GM12878 (cell line): ENCODE measurements around the gene CSK. TPM values are rescaled to one million over a fixed set of nuclear protein-coding genes. Genes with fewer than 3 reads are reported as not detected.

Source experiments
- BACH1 ChIP-seq: fragments of 450-650 bp; IDR thresholded peaks from 2 replicates; pipeline ENCODE4 v1.6.1; 2017; ENCODE audit warnings: mild to moderate bottlenecking, borderline replicate concordance
- EP300 ChIP-seq, 2 experiments: fragments of 150-350 bp in 1 of 2; IDR thresholded peaks; 2 replicates each; pipeline ENCODE4 v1.6.1; 2011 to 2012; ENCODE audit warnings: low read depth in 2 of 2, low read length in 2 of 2, borderline replicate concordance in 1 of 2, improper control_type of control experiment in 1 of 2, inconsistent platforms in 1 of 2; ENCODE audit not compliant: control insufficient read depth in 1 of 2
- FOS ChIP-seq: IDR thresholded peaks from 3 replicates; pipeline ENCODE4 v1.6.1; 2011; ENCODE audit warnings: borderline replicate concordance; ENCODE audit not compliant: insufficient read length; ENCODE audit errors: extremely low read depth
- HDGF ChIP-seq: fragments of 450-650 bp; IDR thresholded peaks from 2 replicates; pipeline ENCODE4 v1.6.1; 2016; ENCODE audit warnings: antibody characterized with exemption
- MEF2A ChIP-seq: IDR thresholded peaks from 2 replicates; pipeline ENCODE4 v1.6.1; 2011; ENCODE audit warnings: low read depth, mild to moderate bottlenecking, low read length, moderate library complexity; ENCODE audit not compliant: insufficient read depth
- NBN ChIP-seq: fragments of 450-650 bp; IDR thresholded peaks from 2 replicates; pipeline ENCODE4 v1.6.1; 2016
- NR2F1 ChIP-seq: fragments of 450-650 bp; conservative IDR thresholded peaks from 2 replicates; pipeline ENCODE4 v1.6.1; 2017; ENCODE audit warnings: mild to moderate bottlenecking
- PAX8 ChIP-seq: fragments of 450-650 bp; IDR thresholded peaks from 2 replicates; pipeline ENCODE4 v1.6.1; 2017; ENCODE audit warnings: mild to moderate bottlenecking, moderate library complexity
- POLR2A ChIP-seq: IDR thresholded peaks from 2 replicates; pipeline ENCODE4 v1.6.1; 2011; ENCODE audit warnings: low read depth, mild to moderate bottlenecking, low read length
- POU2F2 ChIP-seq: IDR thresholded peaks from 3 replicates; pipeline ENCODE4 v1.6.1; 2011; ENCODE audit warnings: low read depth, mild to moderate bottlenecking, low read length, borderline replicate concordance
- SIX5 ChIP-seq: IDR thresholded peaks from 2 replicates; pipeline ENCODE4 v1.6.1; 2011; ENCODE audit warnings: mild to moderate bottlenecking, low read depth, low read length, moderate library complexity; ENCODE audit not compliant: severe bottlenecking
- TARDBP ChIP-seq: IDR thresholded peaks from 2 replicates; pipeline ENCODE4 v1.6.1; 2016; ENCODE audit warnings: borderline replicate concordance
- WRNIP1 ChIP-seq: IDR thresholded peaks from 2 replicates; pipeline ENCODE4 v1.6.1; 2011; ENCODE audit warnings: low read depth, low read length, improper control_type of control experiment, borderline replicate concordance
- polyA plus RNA-seq, 11 experiments: library from polyadenylated mRNA; depleted of rRNA in 4 of 11; unstranded in 6 of 11; stranded (reverse) in 5 of 11; fragments of >200 nt; fragmentation: Nextera tagmentation in 4 of 11; fragmentation: Illumina TruSeq in 1 of 11; extraction: Ambion mirVana in 4 of 11; extraction: Trizol in 1 of 11; gene quantifications; 1 replicate in 1 of 11; 2 replicates in 10 of 11; pipeline versions ENCODE4 v1.2.1 to v1.2.3, GENCODE V29; 2011 to 2016; ENCODE audit warnings: inconsistent platforms in 2 of 11, missing spikeins in 2 of 11, low read depth in 1 of 11
- total RNA-seq, 4 experiments: library from RNA; depleted of rRNA in 3 of 4; stranded (reverse); fragments of >200 nt in 3 of 4; fragmentation: Illumina TruSeq in 1 of 4; extraction: Trizol in 1 of 4; gene quantifications; 2 replicates each; pipeline versions ENCODE4 v1.2.1 to v1.2.3, GENCODE V29; 2013 to 2021
- TF ChIP-seq, protein P1 (sequence below): fragments of 450-650 bp; IDR thresholded peaks from 2 replicates; pipeline ENCODE4 v1.6.1; 2017; ENCODE audit warnings: mild to moderate bottlenecking, moderate library complexity
- TF ChIP-seq, protein P2 (sequence below): fragments of 450-650 bp; formaldehyde crosslinking; IDR thresholded peaks from 2 replicates; pipeline ENCODE4 v1.4.0; 2022; ENCODE audit warnings: mild to moderate bottlenecking, moderate library complexity
- TF ChIP-seq, protein P3 (sequence below): IDR thresholded peaks from 2 replicates; pipeline ENCODE4 v1.6.1; 2011; ENCODE audit warnings: low read depth, low read length, improper control_type of control experiment, borderline replicate concordance
- TF ChIP-seq, protein P4 (sequence below): fragments of 450-650 bp; IDR thresholded peaks from 2 replicates; pipeline ENCODE4 v1.6.1; 2017; ENCODE audit warnings: antibody characterized with exemption, mild to moderate bottlenecking, moderate library complexity

The CSK gene
- total and polyA plus RNA-seq, 10 of the 15 experiments (the other 5 are each of a cell fraction or from before 2014, with no cell fraction given): 3.4 to 327 (median 75.8) TPM

DNA sequence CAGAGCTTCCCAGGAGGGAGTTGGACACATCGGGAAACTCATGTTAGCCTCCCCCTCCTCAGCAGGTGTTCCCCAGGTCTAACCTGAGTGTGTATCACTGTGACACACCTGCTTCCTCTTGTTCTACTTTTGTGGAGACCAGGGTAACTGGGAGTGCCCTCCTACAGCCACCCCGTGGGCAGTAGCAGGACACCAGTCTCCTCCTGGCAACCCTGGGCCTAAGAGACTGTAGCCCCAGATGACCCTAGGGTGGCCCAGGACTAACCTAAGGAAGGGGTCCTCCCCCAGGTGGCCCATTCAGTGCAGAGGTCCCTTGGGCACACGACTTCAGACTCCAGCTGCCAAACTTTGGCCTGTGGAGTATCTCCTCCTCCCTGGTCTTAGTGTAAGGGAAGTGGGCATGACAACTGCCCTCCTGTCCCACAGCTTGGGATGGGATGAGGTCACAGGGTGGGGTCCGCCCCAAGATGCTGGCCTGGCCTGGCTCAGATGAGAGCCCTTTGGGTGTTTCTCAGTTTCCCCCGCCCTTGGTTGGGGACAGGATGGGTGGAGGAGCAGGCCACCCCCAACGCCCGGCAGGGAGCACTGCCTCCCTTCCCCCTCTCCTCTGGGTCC lies 4.8 kb downstream of the CSK start (continued):
- TF ChIP-seq, protein P1, sequence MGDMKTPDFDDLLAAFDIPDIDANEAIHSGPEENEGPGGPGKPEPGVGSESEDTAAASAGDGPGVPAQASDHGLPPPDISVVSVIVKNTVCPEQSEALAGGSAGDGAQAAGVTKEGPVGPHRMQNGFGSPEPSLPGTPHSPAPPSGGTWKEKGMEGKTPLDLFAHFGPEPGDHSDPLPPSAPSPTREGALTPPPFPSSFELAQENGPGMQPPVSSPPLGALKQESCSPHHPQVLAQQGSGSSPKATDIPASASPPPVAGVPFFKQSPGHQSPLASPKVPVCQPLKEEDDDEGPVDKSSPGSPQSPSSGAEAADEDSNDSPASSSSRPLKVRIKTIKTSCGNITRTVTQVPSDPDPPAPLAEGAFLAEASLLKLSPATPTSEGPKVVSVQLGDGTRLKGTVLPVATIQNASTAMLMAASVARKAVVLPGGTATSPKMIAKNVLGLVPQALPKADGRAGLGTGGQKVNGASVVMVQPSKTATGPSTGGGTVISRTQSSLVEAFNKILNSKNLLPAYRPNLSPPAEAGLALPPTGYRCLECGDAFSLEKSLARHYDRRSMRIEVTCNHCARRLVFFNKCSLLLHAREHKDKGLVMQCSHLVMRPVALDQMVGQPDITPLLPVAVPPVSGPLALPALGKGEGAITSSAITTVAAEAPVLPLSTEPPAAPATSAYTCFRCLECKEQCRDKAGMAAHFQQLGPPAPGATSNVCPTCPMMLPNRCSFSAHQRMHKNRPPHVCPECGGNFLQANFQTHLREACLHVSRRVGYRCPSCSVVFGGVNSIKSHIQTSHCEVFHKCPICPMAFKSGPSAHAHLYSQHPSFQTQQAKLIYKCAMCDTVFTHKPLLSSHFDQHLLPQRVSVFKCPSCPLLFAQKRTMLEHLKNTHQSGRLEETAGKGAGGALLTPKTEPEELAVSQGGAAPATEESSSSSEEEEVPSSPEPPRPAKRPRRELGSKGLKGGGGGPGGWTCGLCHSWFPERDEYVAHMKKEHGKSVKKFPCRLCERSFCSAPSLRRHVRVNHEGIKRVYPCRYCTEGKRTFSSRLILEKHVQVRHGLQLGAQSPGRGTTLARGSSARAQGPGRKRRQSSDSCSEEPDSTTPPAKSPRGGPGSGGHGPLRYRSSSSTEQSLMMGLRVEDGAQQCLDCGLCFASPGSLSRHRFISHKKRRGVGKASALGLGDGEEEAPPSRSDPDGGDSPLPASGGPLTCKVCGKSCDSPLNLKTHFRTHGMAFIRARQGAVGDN: peak; percentile 0; the same call in 1 of the 2 replicates
- TF ChIP-seq POU2F2: peak; percentile 31; the same call in 1 of the 3 replicates
- TF ChIP-seq POLR2A: peak; percentile 19; the same call in 1 of the 2 replicates
- TF ChIP-seq BACH1: no peak
- no peak for TF ChIP-seq EP300 (IDR thresholded peaks at IDR 0.05; ENCODE audit: borderline replicate concordance in 1 of 2, control insufficient read depth in 1 of 2, low read depth in 2 of 2, low read length in 2 of 2)
- TF ChIP-seq NR2F1: no peak
- no peak for TF ChIP-seq FOS
- TF ChIP-seq TARDBP: no peak
- TF ChIP-seq, protein P2, sequence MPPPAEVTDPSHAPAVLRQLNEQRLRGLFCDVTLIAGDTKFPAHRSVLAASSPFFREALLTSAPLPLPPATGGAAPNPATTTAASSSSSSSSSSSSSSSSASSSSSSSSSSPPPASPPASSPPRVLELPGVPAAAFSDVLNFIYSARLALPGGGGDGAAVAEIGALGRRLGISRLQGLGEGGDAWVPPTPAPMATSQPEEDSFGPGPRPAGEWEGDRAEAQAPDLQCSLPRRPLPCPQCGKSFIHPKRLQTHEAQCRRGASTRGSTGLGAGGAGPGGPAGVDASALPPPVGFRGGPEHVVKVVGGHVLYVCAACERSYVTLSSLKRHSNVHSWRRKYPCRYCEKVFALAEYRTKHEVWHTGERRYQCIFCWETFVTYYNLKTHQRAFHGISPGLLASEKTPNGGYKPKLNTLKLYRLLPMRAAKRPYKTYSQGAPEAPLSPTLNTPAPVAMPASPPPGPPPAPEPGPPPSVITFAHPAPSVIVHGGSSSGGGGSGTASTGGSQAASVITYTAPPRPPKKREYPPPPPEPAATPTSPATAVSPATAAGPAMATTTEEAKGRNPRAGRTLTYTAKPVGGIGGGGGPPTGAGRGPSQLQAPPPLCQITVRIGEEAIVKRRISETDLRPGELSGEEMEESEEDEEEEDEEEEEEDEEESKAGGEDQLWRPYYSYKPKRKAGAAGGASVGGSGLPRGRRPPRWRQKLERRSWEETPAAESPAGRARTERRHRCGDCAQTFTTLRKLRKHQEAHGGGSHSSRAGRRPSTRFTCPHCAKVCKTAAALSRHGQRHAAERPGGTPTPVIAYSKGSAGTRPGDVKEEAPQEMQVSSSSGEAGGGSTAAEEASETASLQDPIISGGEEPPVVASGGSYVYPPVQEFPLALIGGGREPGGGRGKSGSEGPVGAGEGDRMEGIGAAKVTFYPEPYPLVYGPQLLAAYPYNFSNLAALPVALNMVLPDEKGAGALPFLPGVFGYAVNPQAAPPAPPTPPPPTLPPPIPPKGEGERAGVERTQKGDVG (CRISPR knock-in tag): no peak
- TF ChIP-seq WRNIP1: no peak
- TF ChIP-seq, protein P3, sequence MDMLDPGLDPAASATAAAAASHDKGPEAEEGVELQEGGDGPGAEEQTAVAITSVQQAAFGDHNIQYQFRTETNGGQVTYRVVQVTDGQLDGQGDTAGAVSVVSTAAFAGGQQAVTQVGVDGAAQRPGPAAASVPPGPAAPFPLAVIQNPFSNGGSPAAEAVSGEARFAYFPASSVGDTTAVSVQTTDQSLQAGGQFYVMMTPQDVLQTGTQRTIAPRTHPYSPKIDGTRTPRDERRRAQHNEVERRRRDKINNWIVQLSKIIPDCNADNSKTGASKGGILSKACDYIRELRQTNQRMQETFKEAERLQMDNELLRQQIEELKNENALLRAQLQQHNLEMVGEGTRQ: no peak
- no peak for TF ChIP-seq HDGF
- TF ChIP-seq SIX5: no peak
- no peak for TF ChIP-seq PAX8
- TF ChIP-seq, protein P4, sequence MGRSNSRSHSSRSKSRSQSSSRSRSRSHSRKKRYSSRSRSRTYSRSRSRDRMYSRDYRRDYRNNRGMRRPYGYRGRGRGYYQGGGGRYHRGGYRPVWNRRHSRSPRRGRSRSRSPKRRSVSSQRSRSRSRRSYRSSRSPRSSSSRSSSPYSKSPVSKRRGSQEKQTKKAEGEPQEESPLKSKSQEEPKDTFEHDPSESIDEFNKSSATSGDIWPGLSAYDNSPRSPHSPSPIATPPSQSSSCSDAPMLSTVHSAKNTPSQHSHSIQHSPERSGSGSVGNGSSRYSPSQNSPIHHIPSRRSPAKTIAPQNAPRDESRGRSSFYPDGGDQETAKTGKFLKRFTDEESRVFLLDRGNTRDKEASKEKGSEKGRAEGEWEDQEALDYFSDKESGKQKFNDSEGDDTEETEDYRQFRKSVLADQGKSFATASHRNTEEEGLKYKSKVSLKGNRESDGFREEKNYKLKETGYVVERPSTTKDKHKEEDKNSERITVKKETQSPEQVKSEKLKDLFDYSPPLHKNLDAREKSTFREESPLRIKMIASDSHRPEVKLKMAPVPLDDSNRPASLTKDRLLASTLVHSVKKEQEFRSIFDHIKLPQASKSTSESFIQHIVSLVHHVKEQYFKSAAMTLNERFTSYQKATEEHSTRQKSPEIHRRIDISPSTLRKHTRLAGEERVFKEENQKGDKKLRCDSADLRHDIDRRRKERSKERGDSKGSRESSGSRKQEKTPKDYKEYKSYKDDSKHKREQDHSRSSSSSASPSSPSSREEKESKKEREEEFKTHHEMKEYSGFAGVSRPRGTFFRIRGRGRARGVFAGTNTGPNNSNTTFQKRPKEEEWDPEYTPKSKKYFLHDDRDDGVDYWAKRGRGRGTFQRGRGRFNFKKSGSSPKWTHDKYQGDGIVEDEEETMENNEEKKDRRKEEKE: no peak
- TF ChIP-seq NBN: no peak
- no peak for TF ChIP-seq MEF2A
